GM19035 (cell line): Measurements from ENCODE around the gene TTLL11.
"Not testable (repeated sequence)": the region's sequence is repeated elsewhere in the genome, so short reads cannot be mapped to it uniquely, and the experiment has no call there.

Experiments
- ATAC-seq: cut with Tn5 transposase; IDR thresholded peaks from one replicate; pipeline ENCODE4 v1.9.1; 2021; ENCODE audit not compliant: unreplicated experiment

The TTLL11 gene

GRCh38 chr9:121912812-121913627 is 180.1 kb downstream of the TTLL11 start:
- ATAC-seq: no peak

- no peak for ATAC-seq
Observed at GRCh38 chr9:121910491-121911040, 182.5 kb downstream of the TTLL11 start.

GRCh38 chr9:121909111-121909510 is 184.0 kb downstream of the TTLL11 start:
- no peak for ATAC-seq

- ATAC-seq: no peak
Observed at GRCh38 chr9:121906074-121906870, 186.8 kb downstream of the TTLL11 start.

- ATAC-seq: no peak
Observed at GRCh38 chr9:121902461-121903135, 190.5 kb downstream of the TTLL11 start.

GRCh38 chr9:121901616-121902015 is 191.5 kb downstream of the TTLL11 start:
- no peak for ATAC-seq

GRCh38 chr9:121900163-121900562 is 192.9 kb downstream of the TTLL11 start:
- ATAC-seq: no peak

GRCh38 chr9:121898856-121899255 is 194.3 kb downstream of the TTLL11 start:
- no peak for ATAC-seq

- no peak for ATAC-seq
Observed at GRCh38 chr9:121897140-121897539, 196.0 kb downstream of the TTLL11 start.

GRCh38 chr9:121896545-121896943 is 196.6 kb downstream of the TTLL11 start:
- ATAC-seq: no peak

- no peak for ATAC-seq
Observed at GRCh38 chr9:121895818-121896544, 197.1 kb downstream of the TTLL11 start.

GRCh38 chr9:121895358-121895757 is 197.8 kb downstream of the TTLL11 start:
- ATAC-seq: no peak

GRCh38 chr9:121894380-121894779 is 198.7 kb downstream of the TTLL11 start:
- ATAC-seq: not testable (repeated sequence)

- no peak for ATAC-seq
Observed at GRCh38 chr9:121893786-121894185, 199.3 kb downstream of the TTLL11 start.

GRCh38 chr9:121892706-121893105 is 200.4 kb downstream of the TTLL11 start:
- ATAC-seq: no peak

GRCh38 chr9:121890746-121891145 is 202.4 kb downstream of the TTLL11 start:
- no peak for ATAC-seq

- no peak for ATAC-seq
Observed at GRCh38 chr9:121889990-121890563, 203.0 kb downstream of the TTLL11 start.

GRCh38 chr9:121888438-121888775 is 204.7 kb downstream of the TTLL11 start:
- ATAC-seq: no peak

GRCh38 chr9:121887553-121888437 is 205.3 kb downstream of the TTLL11 start:
- ATAC-seq: no peak
